Adipose tissue (tissue), 3 donors: Measurements from ENCODE around the gene SYT2. TPM values are rescaled to one million over a fixed set of nuclear protein-coding genes. Genes with fewer than 3 reads are reported as not detected.

Source experiments
- H3K27ac ChIP-seq: one replicate; pipeline ENCODE4 v1.5.1; 2013; ENCODE audit warnings: low read depth, low read length
- WGBS, 3 donors: extraction: QIAGEN DNeasy Blood & Tissue Kit; methylation state at CpG; one replicate each; pipeline ENCODE4 v1.1.7; 2013; 5-methylcytosine and 5-hydroxymethylcytosine counted together
- polyA plus RNA-seq, 3 donors: library from polyadenylated mRNA; stranded (reverse); fragments of 200-250 nt; gene quantifications; one replicate each; pipeline ENCODE4 v1.2.3, GENCODE V29; 2013
- donor health status: healthy with polysubstance abuse.
- donor health status: Bipolar disorder and iron deficiency.
- donor health status: healthy.

SYT2 gene
- polyA plus RNA-seq, 3 donors = 0.01 to 0.11 (median 0.01) TPM

GRCh38 chr1:202709276-202710041, 795 bp downstream of the SYT2 start:
- H3K27ac ChIP-seq = no peak overlapping the region
- 2 to 7% (median 3%) methylated on average over 24 to 34 of the region's 34 CpGs for WGBS, 3 donors

DNA sequence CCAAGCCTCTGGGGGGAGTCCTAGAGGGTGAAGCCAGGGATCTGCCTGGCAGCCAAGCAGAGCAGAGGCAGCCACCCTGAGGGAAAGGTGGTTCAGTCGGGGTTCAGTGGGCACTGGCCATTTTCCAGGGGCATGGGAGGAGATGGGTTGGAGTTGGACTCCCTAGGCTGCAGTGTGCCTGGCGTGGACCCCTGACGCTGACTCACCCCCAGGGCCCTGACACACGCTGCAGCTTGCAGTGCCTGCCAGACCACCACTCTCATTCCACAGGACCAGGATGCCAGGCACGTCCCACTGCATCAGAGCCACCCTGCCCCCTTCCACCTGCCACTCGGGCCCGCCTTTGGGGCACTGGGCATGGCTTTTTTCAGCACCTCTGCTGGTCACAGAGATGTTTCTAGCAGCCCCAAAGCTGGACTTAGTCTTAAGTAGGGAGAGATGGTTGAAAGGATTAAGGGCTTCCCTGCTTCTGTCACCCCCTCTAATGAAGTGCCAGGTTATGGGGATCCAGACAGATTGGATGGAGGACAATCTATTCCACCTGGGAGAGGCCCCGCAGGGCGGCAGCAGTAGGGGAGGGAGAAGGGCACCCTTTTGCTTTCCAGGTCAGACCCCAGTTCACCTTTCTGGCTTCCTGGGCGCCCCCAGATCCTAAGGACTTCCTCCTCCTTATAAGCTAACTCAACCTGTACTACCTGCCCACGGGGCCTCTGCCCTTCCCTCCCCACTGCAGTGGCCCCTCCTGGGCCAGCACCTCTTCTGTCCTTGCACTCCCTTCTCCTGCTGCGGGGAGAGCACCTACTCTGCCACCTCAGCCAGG, 1.6 kb downstream of the SYT2 start:
- H3K27ac ChIP-seq = no peak overlapping the region
- WGBS, 3 donors = 63 to 73% (median 72%) methylated on average over 12 of the region's 12 CpGs

DNA sequence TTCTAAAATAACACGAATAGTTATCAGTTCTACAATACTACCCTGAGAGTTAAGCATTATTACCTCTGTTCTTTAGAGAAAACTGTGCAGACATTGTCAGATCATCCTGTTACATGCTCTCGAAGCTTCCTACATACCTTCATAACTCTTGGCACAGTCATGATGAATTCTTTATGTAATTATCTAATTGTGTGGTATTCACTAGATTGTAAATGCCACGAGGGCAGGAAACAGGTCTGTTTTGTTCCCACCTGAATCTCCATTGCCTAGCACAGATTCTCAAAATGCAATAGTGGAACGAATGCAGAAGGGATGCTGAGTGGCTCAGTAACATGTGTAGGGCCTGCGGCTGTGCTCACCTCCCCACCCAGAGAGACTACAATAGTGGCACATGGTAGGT, 3.4 kb downstream of the SYT2 start:
- WGBS, 3 donors = 70 to 80% (median 79%) methylated on average over 5 of the region's 5 CpGs
- H3K27ac ChIP-seq = no peak overlapping the region

DNA sequence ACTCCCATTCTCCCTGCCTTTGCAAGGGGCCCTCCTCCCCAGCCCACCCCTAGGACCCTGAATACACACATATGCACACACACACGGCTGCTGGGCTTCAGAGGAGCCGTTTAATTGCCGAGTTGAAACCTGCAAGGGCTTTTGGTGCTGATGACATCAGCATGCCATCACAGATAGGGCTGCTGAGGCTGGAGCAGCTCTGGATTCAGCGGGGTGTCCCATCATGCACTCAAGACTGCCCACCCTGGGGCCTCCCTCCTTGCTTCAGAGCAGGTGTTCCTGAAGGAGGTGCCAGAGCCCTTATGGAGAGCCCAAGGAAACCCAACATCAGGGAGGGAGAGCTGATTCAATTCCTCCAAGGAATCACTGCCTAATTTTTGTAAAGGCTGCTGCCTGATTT, 5.7 kb downstream of the SYT2 start:
- 60 to 76% (median 70%) methylated on average over 4 of the region's 4 CpGs for WGBS, 3 donors
- no peak overlapping the region for H3K27ac ChIP-seq

- WGBS, 3 donors = 51 to 85% (median 81%) methylated on average over 6 of the region's 6 CpGs
These were observed 7.1 kb downstream of the SYT2 start for GRCh38 chr1:202703191-202703590.

GRCh38 chr1:202702088-202702487, 8.2 kb downstream of the SYT2 start:
- WGBS, 3 donors = 49 to 62% (median 61%) methylated on average over 5 of the region's 5 CpGs
- no peak overlapping the region for H3K27ac ChIP-seq

More at GRCh38 chr1:202703191-202703590, 7.1 kb downstream of the SYT2 start:
- no peak overlapping the region for H3K27ac ChIP-seq

- 84 to 91% (median 86%) methylated on average over 3 of the region's 3 CpGs for whole genome bisulfite sequencing, 3 donors
- no peak overlapping the region for H3K27ac ChIP-seq
These were observed 9.1 kb downstream of the SYT2 start for GRCh38 chr1:202701200-202701599.

- 69 to 78% (median 73%) methylated on average over 5 of the region's 5 CpGs for WGBS, 3 donors
- H3K27ac ChIP-seq = no peak overlapping the region
These were observed 10.2 kb downstream of the SYT2 start for GRCh38 chr1:202700061-202700460.

- WGBS, 3 donors = 53 to 65% (median 58%) methylated on average over 8 of the region's 8 CpGs
These were observed 12.0 kb downstream of the SYT2 start for GRCh38 chr1:202698276-202698675.

GRCh38 chr1:202697038-202697437, 13.2 kb downstream of the SYT2 start:
- no peak overlapping the region for H3K27ac ChIP-seq
- WGBS, 3 donors = 28 to 76% (median 69%) methylated on average over 6 of the region's 6 CpGs

More at GRCh38 chr1:202698276-202698675, 12.0 kb downstream of the SYT2 start:
- H3K27ac ChIP-seq = no peak overlapping the region

DNA sequence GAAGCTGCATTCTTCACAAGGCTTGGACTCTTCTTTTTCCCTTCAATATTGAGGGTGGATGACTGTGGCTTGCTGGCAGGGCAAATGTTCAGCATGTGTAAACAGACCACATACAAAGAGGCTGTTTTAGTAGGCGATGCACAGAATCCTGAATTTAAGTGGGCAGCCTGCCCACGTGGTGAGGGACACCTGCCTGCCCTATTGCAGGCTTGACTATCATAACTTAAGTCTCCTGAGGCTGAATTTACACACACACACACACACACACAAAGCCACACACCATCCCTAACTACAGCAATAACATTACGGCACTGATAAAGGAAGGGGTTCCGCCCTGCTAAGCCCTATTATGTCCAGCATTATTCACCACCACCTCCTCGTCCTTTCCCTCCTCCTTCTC, 15.9 kb downstream of the SYT2 start:
- 61 to 71% (median 66%) methylated on average over 5 of the region's 5 CpGs for WGBS, 3 donors
- H3K27ac ChIP-seq = no peak overlapping the region

DNA sequence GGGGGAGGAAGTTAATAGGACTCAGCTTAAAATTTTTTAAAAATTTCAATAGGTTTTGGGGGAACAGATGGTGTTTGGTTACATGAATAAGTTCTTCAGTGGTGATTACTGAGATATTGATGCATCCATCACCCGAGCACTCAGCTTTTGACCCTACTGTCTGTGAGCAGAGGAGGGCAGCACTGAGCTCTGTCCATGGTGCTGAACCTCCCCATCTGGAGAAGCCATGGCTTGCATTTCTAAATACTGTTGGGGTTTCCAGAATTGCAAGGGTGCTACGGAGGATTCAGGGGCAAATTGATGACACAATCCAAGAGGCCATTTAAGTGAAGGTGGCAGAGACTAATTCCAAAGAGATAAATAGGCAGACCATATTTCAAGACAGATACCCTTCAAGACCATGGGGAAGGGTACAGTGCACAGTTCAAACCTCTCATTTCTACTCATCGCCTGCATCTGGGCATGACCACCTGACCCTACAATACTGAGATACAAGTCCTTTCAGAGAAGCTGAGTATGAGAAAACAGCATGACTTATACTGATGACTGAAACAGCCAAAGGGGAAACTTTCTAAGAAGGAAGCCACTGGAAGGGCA, 17.2 kb downstream of the SYT2 start:
- no peak overlapping the region for H3K27ac ChIP-seq
- WGBS, 3 donors = 35 to 39% (median 37%) methylated on average over 3 of the region's 3 CpGs

GRCh38 chr1:202691816-202692215, 18.4 kb downstream of the SYT2 start:
- WGBS, 3 donors = 50 to 74% (median 61%) methylated on average over 1 to 2 of the region's 2 CpGs
- H3K27ac ChIP-seq = no peak overlapping the region

GRCh38 chr1:202689493-202690342, 20.5 kb downstream of the SYT2 start:
- 56 to 71% (median 71%) methylated on average over 9 of the region's 9 CpGs for WGBS, 3 donors

GRCh38 chr1:202689082-202689481, 21.2 kb downstream of the SYT2 start:
- 61 to 79% (median 67%) methylated on average over 3 of the region's 3 CpGs for WGBS, 3 donors
- H3K27ac ChIP-seq = no peak overlapping the region

More at GRCh38 chr1:202689493-202690342, 20.5 kb downstream of the SYT2 start:
- H3K27ac ChIP-seq = no peak overlapping the region

- H3K27ac ChIP-seq = no peak overlapping the region
- WGBS, 3 donors = 62 to 75% (median 72%) methylated on average over 7 of the region's 7 CpGs
These were observed 21.9 kb downstream of the SYT2 start for GRCh38 chr1:202688401-202688800.

- WGBS, 3 donors = 75 to 81% (median 77%) methylated on average over 3 of the region's 3 CpGs
- H3K27ac ChIP-seq = no peak overlapping the region
These were observed 22.5 kb downstream of the SYT2 start for GRCh38 chr1:202687798-202688197.

DNA sequence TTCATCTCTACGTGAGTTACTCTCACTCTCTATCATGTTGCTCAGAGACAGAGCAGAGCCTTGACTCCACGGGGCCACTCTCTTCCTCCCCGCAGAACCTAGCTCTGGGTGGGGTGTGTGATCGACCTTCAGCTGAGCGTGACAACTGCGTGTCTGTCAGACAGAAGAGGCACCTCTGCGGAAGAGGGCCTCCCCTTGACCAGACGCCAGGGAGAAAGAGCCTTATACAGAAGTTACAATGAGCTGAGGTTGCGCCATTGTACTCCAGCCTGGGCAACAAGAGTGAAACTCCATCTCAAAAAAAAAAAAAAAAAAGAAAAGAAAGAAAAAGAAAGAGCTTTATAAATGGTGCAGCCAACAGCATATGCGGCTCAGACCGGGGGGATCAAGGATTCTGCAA, 22.9 kb downstream of the SYT2 start:
- no peak overlapping the region for H3K27ac ChIP-seq
- 70 to 75% (median 71%) methylated on average over 11 of the region's 11 CpGs for WGBS, 3 donors
